ENCODE measurements around the gene STAC3. TPM values are rescaled to one million over a fixed set of nuclear protein-coding genes. Genes with fewer than 3 reads are reported as not detected.
A peak's percentile ranks its signal among the peaks of the same experiment; 100 is the strongest.

Gene STAC3
- total and polyA plus RNA-seq, 12 donors, result 0.30 to 2.9 (median 0.98) TPM

GRCh38 chr12:57241402-57242310, 9.3 kb downstream of the STAC3 start:
- H3K4me3 ChIP-seq, result no peak overlapping the region
- ATAC-seq (no peak), DNase-seq (no peak)
- H3K4me1 ChIP-seq, result peaks cover 35 to 71% (median 64%) of the 10 kb centered on the region in 9 donors
- H3K36me3 ChIP-seq, result peaks cover 0 to 2% (median 0%) of the 10 kb centered on the region in 9 donors
- H3K9me3 ChIP-seq, result no peaks in the 10 kb centered on the region
- peaks cover 5 to 78% (median 56%) of the 10 kb centered on the region in 7 donors for H3K27me3 ChIP-seq
- no peak overlapping the region for H3K27ac ChIP-seq
- TF ChIP-seq, protein P1, sequence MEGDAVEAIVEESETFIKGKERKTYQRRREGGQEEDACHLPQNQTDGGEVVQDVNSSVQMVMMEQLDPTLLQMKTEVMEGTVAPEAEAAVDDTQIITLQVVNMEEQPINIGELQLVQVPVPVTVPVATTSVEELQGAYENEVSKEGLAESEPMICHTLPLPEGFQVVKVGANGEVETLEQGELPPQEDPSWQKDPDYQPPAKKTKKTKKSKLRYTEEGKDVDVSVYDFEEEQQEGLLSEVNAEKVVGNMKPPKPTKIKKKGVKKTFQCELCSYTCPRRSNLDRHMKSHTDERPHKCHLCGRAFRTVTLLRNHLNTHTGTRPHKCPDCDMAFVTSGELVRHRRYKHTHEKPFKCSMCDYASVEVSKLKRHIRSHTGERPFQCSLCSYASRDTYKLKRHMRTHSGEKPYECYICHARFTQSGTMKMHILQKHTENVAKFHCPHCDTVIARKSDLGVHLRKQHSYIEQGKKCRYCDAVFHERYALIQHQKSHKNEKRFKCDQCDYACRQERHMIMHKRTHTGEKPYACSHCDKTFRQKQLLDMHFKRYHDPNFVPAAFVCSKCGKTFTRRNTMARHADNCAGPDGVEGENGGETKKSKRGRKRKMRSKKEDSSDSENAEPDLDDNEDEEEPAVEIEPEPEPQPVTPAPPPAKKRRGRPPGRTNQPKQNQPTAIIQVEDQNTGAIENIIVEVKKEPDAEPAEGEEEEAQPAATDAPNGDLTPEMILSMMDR (IDR thresholded peaks at IDR 0.05), result no peak
- WGBS, 2 donors, result 10 to 24% methylated on average over 48 of the region's 48 CpGs
- intact Hi-C loops (cut with DNase I), result loop anchor here in 3 of 10 donors (2.0 to 5.0 kb wide), 3 partner anchors 29 to 114 kb away; partner anchors contain the start of gene LRP1 (in 1 of the 3)

DNA sequence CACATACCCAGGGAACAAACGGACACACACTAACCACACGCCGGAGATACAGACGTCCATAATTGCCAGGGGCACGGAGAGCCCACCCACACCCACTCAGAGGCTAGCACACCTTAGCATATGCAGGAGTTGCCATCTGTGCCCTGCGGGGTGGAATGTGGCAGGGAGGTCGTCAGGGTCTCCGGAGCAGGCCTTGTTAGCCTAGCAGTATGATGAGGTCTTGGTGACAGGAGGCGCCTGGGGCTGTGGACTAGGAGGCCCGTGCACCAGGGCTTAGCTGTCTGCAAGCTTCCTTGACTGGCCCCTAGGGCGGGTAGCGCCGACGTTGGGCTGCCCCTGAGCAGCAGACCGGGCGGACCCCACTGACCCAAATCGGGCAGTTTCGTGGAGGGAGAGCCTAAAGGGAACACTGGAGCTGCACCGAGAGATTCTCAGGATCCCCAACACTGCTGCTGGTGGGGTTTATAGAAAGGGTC, 10.0 kb downstream of the STAC3 start:
- Histone ChIP-seq H3K9me3 (no peaks in the 10 kb centered on the region), H3K4me3 (peak overlapping the region in 8 of 10 donors; percentile 42 to 61 (median 55)), H3K27me3 (peaks cover 5 to 85% (median 61%) of the 10 kb centered on the region in 7 donors), H3K4me1 (peaks cover 35 to 78% (median 64%) of the 10 kb centered on the region in 9 donors), H3K27ac (no peak overlapping the region), H3K36me3 (no peaks in the 10 kb centered on the region)
- ATAC-seq, result no peak
- intact Hi-C loops (cut with DNase I), result loop anchor here in 3 of 10 donors (2.0 to 5.0 kb wide), 3 partner anchors 28 to 114 kb away; partner anchors contain the start of gene LRP1 (in 1 of the 3)
- TF ChIP-seq, protein P1 (IDR thresholded peaks at IDR 0.05), result no peak
- 18 to 28% methylated on average over 18 to 19 of the region's 19 CpGs for WGBS, 2 donors
- DNase-seq, result no peak

GRCh38 chr12:57240066-57240921, 10.7 kb downstream of the STAC3 start:
- TF ChIP-seq, protein P1 (IDR thresholded peaks at IDR 0.05), result no peak
- intact Hi-C loops (cut with DNase I), result loop anchor here in 3 of 10 donors (2.0 to 5.0 kb wide), 3 partner anchors 27 to 113 kb away; partner anchors contain the start of gene LRP1 (in 1 of the 3)
- 1% methylated on average over 70 to 72 of the region's 72 CpGs for WGBS, 2 donors
- DNase-seq (no peak), ATAC-seq (peak in 5 of 8 donors; percentile 5 to 28 (median 8))
- peaks cover 39 to 85% (median 67%) of the 10 kb centered on the region in 9 donors for H3K4me1 ChIP-seq
- H3K27me3 ChIP-seq, result peaks cover 5 to 92% (median 61%) of the 10 kb centered on the region in 7 donors
- H3K36me3 ChIP-seq, result no peaks in the 10 kb centered on the region
- H3K9me3 ChIP-seq, result no peaks in the 10 kb centered on the region
- H3K4me3 ChIP-seq, result peak overlapping the region; percentile 30 to 61 (median 54)
- peak overlapping the region in 6 of 10 donors; percentile 15 to 49 (median 37) for H3K27ac ChIP-seq

Data from heart right ventricle (tissue), 16 donors.